Activated CD8-positive, alpha-beta T cell treated with anti-CD3 and anti-CD28 coated beads for 36 hours (primary cell): ENCODE data around the gene LZTS3. TPM values are rescaled to one million over a fixed set of nuclear protein-coding genes. Genes with fewer than 3 reads are reported as not detected.

ENCODE experiments used
- ATAC-seq: fragments of 200-7000 bp; cut with Tn5 transposase; one replicate; pipeline ENCODE4 v1.10.0; 2021; ENCODE audit warnings: mild to moderate bottlenecking, moderate library complexity
- CTCF ChIA-PET: fragments of 350-600 bp; sonication (Branson Sonifier 250); formaldehyde crosslinking; loops from one replicate; lab custom pipeline; 2021; ENCODE audit warnings: antibody characterized with exemption; lab: Charles Lee
- POLR2A ChIA-PET: fragments of 350-600 bp; sonication (Branson Sonifier 250); formaldehyde crosslinking; loops from one replicate; lab custom pipeline; 2021; ENCODE audit warnings: antibody characterized with exemption; lab: Charles Lee
- DNase-seq: peaks from one replicate; pipeline ENCODE4 v3.0.0-alpha.2; 2020
- H3K27ac Mint-ChIP-seq: one replicate; pipeline ENCODE4 v1.8.0; 2021; ENCODE audit warnings: mild to moderate bottlenecking, mixed read lengths
- H3K27me3 Mint-ChIP-seq: one replicate; pipeline ENCODE4 v1.8.0; 2021; ENCODE audit warnings: mixed read lengths
- H3K36me3 Mint-ChIP-seq: one replicate; pipeline ENCODE4 v1.8.0; 2021; ENCODE audit warnings: low read depth, mixed read lengths
- H3K4me1 Mint-ChIP-seq: one replicate; pipeline ENCODE4 v1.8.0; 2021; ENCODE audit warnings: low read depth, mixed read lengths
- H3K4me3 Mint-ChIP-seq: one replicate; pipeline ENCODE4 v1.8.0; 2021; ENCODE audit warnings: mild to moderate bottlenecking, moderate library complexity, mixed read lengths
- H3K9me3 Mint-ChIP-seq: one replicate; pipeline ENCODE4 v1.8.0; 2021; ENCODE audit warnings: mixed read lengths
- intact Hi-C: fragments of 100-400 bp; cut with micrococcal nuclease; formaldehyde crosslinking; loops from one replicate; pipeline ENCODE4 v1.10.0; 2022
- total RNA-seq, 2 experiments: library from RNA; stranded (reverse); gene quantifications; one replicate each; pipeline ENCODE4 v1.2.3, GENCODE V29; 2021
- TF ChIP-seq, protein P1 (sequence below): fragments of 200-600 bp; IDR thresholded peaks from one replicate; pipeline ENCODE4 v1.8.0; 2022; ENCODE audit warnings: antibody characterized with exemption, mild to moderate bottlenecking

LZTS3 gene
- total RNA-seq, 2 experiments from 2014 or later = 1.3 to 1.4 TPM

DNA sequence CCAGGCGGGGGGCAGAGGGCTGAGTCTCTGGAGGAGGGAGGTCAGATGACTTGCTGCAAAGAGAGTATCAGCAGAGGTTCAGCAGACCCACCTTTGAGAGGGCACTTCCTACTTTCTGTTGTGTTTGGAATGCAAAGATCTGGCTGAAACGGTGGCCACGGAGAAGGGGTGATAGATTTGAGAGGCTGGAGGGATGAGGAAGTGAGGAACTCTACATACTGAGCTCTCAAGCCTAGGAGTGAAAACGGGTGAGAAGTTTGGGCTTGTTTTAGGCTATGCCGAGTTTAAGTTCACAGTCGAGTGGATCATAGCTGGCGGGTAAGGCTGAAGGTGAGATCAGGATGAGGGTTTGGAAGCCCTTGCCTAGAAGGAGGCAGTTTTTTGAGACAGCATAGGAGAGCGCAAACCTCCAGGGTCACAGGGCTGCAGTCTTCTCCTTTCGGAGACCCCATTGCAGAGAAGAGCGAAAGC, 35.5 kb upstream of the LZTS3 start:
- TF ChIP-seq, protein P1, sequence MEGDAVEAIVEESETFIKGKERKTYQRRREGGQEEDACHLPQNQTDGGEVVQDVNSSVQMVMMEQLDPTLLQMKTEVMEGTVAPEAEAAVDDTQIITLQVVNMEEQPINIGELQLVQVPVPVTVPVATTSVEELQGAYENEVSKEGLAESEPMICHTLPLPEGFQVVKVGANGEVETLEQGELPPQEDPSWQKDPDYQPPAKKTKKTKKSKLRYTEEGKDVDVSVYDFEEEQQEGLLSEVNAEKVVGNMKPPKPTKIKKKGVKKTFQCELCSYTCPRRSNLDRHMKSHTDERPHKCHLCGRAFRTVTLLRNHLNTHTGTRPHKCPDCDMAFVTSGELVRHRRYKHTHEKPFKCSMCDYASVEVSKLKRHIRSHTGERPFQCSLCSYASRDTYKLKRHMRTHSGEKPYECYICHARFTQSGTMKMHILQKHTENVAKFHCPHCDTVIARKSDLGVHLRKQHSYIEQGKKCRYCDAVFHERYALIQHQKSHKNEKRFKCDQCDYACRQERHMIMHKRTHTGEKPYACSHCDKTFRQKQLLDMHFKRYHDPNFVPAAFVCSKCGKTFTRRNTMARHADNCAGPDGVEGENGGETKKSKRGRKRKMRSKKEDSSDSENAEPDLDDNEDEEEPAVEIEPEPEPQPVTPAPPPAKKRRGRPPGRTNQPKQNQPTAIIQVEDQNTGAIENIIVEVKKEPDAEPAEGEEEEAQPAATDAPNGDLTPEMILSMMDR = no peak
- H3K9me3 Mint-ChIP-seq = no peaks in the 10 kb centered on the region
- H3K27ac Mint-ChIP-seq = peak overlapping the region; percentile 89
- CTCF ChIA-PET = interaction anchor here (0.9 to 1.8 kb wide), 5 partner anchors 11 to 140 kb away, joined by 3 to 11 read pairs (median 3); no protein-coding TSS in a partner anchor
- POLR2A ChIA-PET = interaction anchor here (0.6 to 2.1 kb wide), 7 partner anchors 12 to 765 kb away, joined by 3 to 6 read pairs (median 3); no protein-coding TSS in a partner anchor
- H3K4me3 Mint-ChIP-seq = peak overlapping the region; percentile 86
- no peaks in the 10 kb centered on the region for H3K27me3 Mint-ChIP-seq
- peak; percentile 15 for DNase-seq
- ATAC-seq = peak; percentile 1
- H3K36me3 Mint-ChIP-seq = peaks cover 15% of the 10 kb centered on the region
- intact Hi-C loops = no loop called here
- peaks cover 21% of the 10 kb centered on the region for H3K4me1 Mint-ChIP-seq

- Mint-ChIP-seq H3K27me3 (no peaks in the 10 kb centered on the region), H3K27ac (peak within 1 kb of the TSS; percentile 97), H3K4me3 (peak within 1 kb of the TSS; percentile 97), H3K4me1 (peaks cover 15% of the 10 kb centered on the region), H3K9me3 (no peaks in the 10 kb centered on the region), H3K36me3 (peaks cover 28% of the 10 kb centered on the region)
- DNase-seq (peak; percentile 96), ATAC-seq (peak; percentile 94)
- CTCF ChIA-PET = interaction anchor here (1.6 to 2.0 kb wide), 2 partner anchors 14 to 151 kb away, joined by 5 to 9 read pairs; no protein-coding TSS in a partner anchor
- intact Hi-C loops = no loop called here
- POLR2A ChIA-PET = interaction anchor here (1.5 kb wide), 1 partner anchor 25 kb away, joined by 5 read pairs; no protein-coding TSS in a partner anchor
- TF ChIP-seq, protein P1 = no peak
Measured at GRCh38 chr20:3204124-3204794, 30.9 kb upstream of the LZTS3 start, which contains the start of gene DDRGK1. Gene DDRGK1 (minus strand): TSS chr20:3204682. CDS start chr20:3204627, 55 bp downstream.

DNA sequence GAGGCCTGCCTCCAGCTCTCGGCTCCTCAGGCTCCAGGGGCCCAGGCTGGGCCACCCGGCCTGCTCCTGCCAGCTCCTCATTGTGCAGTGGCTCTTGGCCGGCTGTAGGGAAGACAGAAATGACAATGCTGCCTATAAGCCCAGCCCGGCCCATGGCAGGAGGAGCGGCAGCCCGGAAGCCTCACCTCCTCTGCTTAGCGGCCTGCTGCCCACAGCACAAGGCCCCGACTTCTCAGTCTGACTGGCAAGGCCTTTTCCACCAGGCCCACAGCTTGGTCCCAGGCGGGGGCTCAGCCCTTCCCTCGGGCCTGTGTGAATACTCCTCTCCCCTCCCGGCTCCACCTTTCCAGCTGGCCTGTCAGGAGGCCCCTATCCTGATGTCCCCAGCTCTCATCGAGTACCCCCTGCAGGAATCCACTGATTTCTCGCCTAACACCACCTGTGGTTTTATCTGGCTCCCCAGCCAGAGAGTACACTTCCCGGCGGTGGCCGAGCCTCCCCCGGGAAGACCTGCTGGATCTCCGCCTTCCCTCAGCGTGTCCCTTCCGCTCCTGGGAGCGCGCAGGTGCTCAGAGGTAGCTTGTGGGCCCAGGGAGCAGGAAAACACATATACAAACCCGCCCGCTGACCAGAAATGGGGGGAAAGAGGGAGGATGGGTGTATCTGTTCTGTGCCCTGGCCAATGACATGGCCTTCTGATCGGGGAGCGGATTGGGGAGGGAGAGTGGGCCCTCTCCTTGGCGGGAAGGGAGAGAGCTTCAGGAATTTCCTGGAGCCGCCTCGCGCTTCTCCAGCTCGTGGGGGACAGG, 30.2 kb upstream of the LZTS3 start:
- ChIA-PET CTCF (interaction anchor here (1.6 to 2.0 kb wide), 2 partner anchors 15 to 150 kb away, joined by 5 to 9 read pairs; no protein-coding TSS in a partner anchor), POLR2A (interaction anchor here (0.8 to 1.5 kb wide), 2 partner anchors 10 to 24 kb away, joined by 3 to 5 read pairs; no protein-coding TSS in a partner anchor)
- H3K27ac Mint-ChIP-seq = peak overlapping the region; percentile 97
- H3K27me3 Mint-ChIP-seq = no peaks in the 10 kb centered on the region
- TF ChIP-seq, protein P1 = no peak
- H3K4me3 Mint-ChIP-seq = peak overlapping the region; percentile 97
- H3K4me1 Mint-ChIP-seq = peaks cover 11% of the 10 kb centered on the region
- peaks cover 35% of the 10 kb centered on the region for H3K36me3 Mint-ChIP-seq
- intact Hi-C loops = no loop called here
- no peaks in the 10 kb centered on the region for H3K9me3 Mint-ChIP-seq
- DNase-seq = peak; percentile 54
- ATAC-seq = peak; percentile 23

- no peak overlapping the region for H3K27ac Mint-ChIP-seq
- peaks cover 11% of the 10 kb centered on the region for H3K4me1 Mint-ChIP-seq
- intact Hi-C loops = no loop called here
- ChIA-PET CTCF (interaction anchor here (1.6 to 2.0 kb wide), 2 partner anchors 15 to 149 kb away, joined by 5 to 9 read pairs; no protein-coding TSS in a partner anchor), POLR2A (interaction anchor here (0.8 kb wide), 1 partner anchor 11 kb away, joined by 3 read pairs; no protein-coding TSS in a partner anchor)
- peak overlapping the region; percentile 97 for H3K4me3 Mint-ChIP-seq
- no peaks in the 10 kb centered on the region for H3K9me3 Mint-ChIP-seq
- H3K27me3 Mint-ChIP-seq = no peaks in the 10 kb centered on the region
- DNase-seq = no peak
- ATAC-seq = no peak
- TF ChIP-seq, protein P1 = no peak
- H3K36me3 Mint-ChIP-seq = peaks cover 35% of the 10 kb centered on the region
Measured at GRCh38 chr20:3202965-3203314, 29.6 kb upstream of the LZTS3 start.
